ENCODE results near the gene ANKS1B.

DNA sequence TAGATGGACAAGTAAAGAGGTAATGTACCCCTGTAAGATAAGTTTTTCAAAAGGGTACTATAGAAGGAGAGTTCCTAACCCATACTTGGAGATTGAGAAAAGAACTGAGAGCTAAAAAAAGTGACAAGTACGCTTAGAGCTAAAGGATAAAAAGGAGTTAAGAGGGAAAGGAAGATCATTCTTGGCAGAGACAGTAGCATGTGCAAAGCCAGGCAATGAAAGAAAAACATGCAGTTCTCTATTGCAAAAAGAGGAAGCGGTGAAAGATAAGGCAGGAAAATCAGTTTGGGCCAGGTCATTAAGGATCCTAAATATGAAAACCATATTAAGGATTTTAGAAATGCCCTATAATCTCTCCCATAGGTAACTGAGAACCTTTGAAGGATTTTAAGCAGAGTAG, 837.6 kb downstream of the ANKS1B start:
- TF ChIP-seq, protein P1, sequence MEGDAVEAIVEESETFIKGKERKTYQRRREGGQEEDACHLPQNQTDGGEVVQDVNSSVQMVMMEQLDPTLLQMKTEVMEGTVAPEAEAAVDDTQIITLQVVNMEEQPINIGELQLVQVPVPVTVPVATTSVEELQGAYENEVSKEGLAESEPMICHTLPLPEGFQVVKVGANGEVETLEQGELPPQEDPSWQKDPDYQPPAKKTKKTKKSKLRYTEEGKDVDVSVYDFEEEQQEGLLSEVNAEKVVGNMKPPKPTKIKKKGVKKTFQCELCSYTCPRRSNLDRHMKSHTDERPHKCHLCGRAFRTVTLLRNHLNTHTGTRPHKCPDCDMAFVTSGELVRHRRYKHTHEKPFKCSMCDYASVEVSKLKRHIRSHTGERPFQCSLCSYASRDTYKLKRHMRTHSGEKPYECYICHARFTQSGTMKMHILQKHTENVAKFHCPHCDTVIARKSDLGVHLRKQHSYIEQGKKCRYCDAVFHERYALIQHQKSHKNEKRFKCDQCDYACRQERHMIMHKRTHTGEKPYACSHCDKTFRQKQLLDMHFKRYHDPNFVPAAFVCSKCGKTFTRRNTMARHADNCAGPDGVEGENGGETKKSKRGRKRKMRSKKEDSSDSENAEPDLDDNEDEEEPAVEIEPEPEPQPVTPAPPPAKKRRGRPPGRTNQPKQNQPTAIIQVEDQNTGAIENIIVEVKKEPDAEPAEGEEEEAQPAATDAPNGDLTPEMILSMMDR (tag by site-specific recombination; IDR thresholded peaks at IDR 0.05), result no peak
- TF ChIP-seq MYNN (tag by site-specific recombination; IDR thresholded peaks at IDR 0.05; ENCODE audit: borderline replicate concordance) (no peak), ZFP41 (tag by site-specific recombination; IDR thresholded peaks at IDR 0.05; ENCODE audit: borderline replicate concordance) (no peak), ZNF24 (tag by site-specific recombination; IDR thresholded peaks at IDR 0.05) (no peak)
- TF ChIP-seq, protein P2, sequence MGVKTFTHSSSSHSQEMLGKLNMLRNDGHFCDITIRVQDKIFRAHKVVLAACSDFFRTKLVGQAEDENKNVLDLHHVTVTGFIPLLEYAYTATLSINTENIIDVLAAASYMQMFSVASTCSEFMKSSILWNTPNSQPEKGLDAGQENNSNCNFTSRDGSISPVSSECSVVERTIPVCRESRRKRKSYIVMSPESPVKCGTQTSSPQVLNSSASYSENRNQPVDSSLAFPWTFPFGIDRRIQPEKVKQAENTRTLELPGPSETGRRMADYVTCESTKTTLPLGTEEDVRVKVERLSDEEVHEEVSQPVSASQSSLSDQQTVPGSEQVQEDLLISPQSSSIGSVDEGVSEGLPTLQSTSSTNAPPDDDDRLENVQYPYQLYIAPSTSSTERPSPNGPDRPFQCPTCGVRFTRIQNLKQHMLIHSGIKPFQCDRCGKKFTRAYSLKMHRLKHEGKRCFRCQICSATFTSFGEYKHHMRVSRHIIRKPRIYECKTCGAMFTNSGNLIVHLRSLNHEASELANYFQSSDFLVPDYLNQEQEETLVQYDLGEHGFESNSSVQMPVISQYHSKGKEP (tag by site-specific recombination; IDR thresholded peaks at IDR 0.05), result no peak

Measured in HEK293 (cell line).